Neural progenitor cell (in vitro differentiated cells): ENCODE results near the gene MYO1E. TPM values are rescaled to one million over a fixed set of nuclear protein-coding genes. Genes with fewer than 3 reads are reported as not detected.

Experiments used
- DNase-seq: peaks from one replicate; pipeline ENCODE4 v3.0.0-alpha.2; 2016; ENCODE audit warnings: low spot score
- H2AFZ ChIP-seq: fragments of 200-600 bp; sonication (generic); replicated peaks from 2 replicates; pipeline ENCODE4 v1.6.1; 2016; ENCODE audit warnings: antibody characterized with exemption
- H3F3A ChIP-seq: fragments of 200-600 bp; sonication (generic); 2 replicates; pipeline ENCODE4 v1.6.1; 2016; ENCODE audit warnings: antibody characterized with exemption, low read depth
- H3K27ac ChIP-seq: fragments of 200-600 bp; sonication (generic); 2 replicates; pipeline ENCODE4 v1.5.1; 2016; ENCODE audit warnings: mild to moderate bottlenecking
- H3K27me3 ChIP-seq: fragments of 200-600 bp; sonication (generic); 2 replicates; pipeline ENCODE4 v1.6.1; 2016; ENCODE audit warnings: mild to moderate bottlenecking, moderate library complexity
- H3K36me3 ChIP-seq: fragments of 200-600 bp; sonication (generic); 2 replicates; pipeline ENCODE4 v1.5.1; 2016
- H3K4me1 ChIP-seq: fragments of 200-600 bp; sonication (generic); 2 replicates; pipeline ENCODE4 v1.6.1; 2016; ENCODE audit warnings: mixed run types
- H3K4me2 ChIP-seq: fragments of 200-600 bp; sonication (generic); 2 replicates; pipeline ENCODE4 v1.6.1; 2016
- H3K4me3 ChIP-seq: fragments of 200-600 bp; sonication (generic); 2 replicates; pipeline ENCODE4 v1.5.1; 2016
- H3K79me2 ChIP-seq: fragments of 200-600 bp; sonication (generic); 2 replicates; pipeline ENCODE4 v1.6.1; 2016; ENCODE audit warnings: low read depth
- H3K9ac ChIP-seq: fragments of 200-600 bp; sonication (generic); 2 replicates; pipeline ENCODE4 v1.6.1; 2016
- H3K9me3 ChIP-seq: fragments of 200-600 bp; sonication (generic); 2 replicates; pipeline ENCODE4 v1.5.1; 2016; ENCODE audit warnings: low read depth
- H4K20me1 ChIP-seq: fragments of 200-600 bp; sonication (generic); 2 replicates; pipeline ENCODE4 v1.6.1; 2016; ENCODE audit warnings: low read depth
- H3K27ac Mint-ChIP-seq: 3 replicates; pipeline ENCODE4 v1.8.0; 2021; ENCODE audit warnings: mixed read lengths
- H3K27me3 Mint-ChIP-seq: 2 replicates; pipeline ENCODE4 v1.8.0; 2022; ENCODE audit warnings: low read depth, mild to moderate bottlenecking, inconsistent platforms, moderate library complexity, mixed read lengths; ENCODE audit not compliant: insufficient read depth
- H3K36me3 Mint-ChIP-seq: 3 replicates; pipeline ENCODE4 v1.8.0; 2021; ENCODE audit warnings: mixed read lengths
- H3K4me1 Mint-ChIP-seq: 3 replicates; pipeline ENCODE4 v1.8.0; 2021; ENCODE audit warnings: mixed read lengths
- H3K4me3 Mint-ChIP-seq: 3 replicates; pipeline ENCODE4 v1.8.0; 2021; ENCODE audit warnings: mild to moderate bottlenecking, moderate library complexity, mixed read lengths
- H3K9me3 Mint-ChIP-seq: 3 replicates; pipeline ENCODE4 v1.8.0; 2020; ENCODE audit warnings: mixed read lengths
- EZH2 ChIP-seq: fragments of 200-600 bp; sonication (generic); IDR thresholded peaks from 2 replicates; pipeline ENCODE4 v1.6.1; 2017; ENCODE audit warnings: antibody characterized with exemption, mild to moderate bottlenecking, moderate library complexity
- EZH2phosphoT487 ChIP-seq: fragments of 200-600 bp; sonication (generic); IDR thresholded peaks from 2 replicates; pipeline ENCODE4 v1.6.1; 2017; ENCODE audit warnings: antibody characterized with exemption
- total RNA-seq: library from RNA; depleted of rRNA; stranded (reverse); fragments of >200 nt; gene quantifications from 2 replicates; pipeline ENCODE4 v1.2.3, GENCODE V29; 2015; ENCODE audit warnings: low replicate concordance
- TF ChIP-seq, protein P1 (sequence below): fragments of 200-600 bp; sonication (generic); IDR thresholded peaks from 2 replicates; pipeline ENCODE4 v1.5.1; 2017; ENCODE audit warnings: antibody characterized with exemption, mild to moderate bottlenecking

MYO1E gene
- total RNA-seq, 1 donor from 2014 or later = 49.7 TPM

DNA sequence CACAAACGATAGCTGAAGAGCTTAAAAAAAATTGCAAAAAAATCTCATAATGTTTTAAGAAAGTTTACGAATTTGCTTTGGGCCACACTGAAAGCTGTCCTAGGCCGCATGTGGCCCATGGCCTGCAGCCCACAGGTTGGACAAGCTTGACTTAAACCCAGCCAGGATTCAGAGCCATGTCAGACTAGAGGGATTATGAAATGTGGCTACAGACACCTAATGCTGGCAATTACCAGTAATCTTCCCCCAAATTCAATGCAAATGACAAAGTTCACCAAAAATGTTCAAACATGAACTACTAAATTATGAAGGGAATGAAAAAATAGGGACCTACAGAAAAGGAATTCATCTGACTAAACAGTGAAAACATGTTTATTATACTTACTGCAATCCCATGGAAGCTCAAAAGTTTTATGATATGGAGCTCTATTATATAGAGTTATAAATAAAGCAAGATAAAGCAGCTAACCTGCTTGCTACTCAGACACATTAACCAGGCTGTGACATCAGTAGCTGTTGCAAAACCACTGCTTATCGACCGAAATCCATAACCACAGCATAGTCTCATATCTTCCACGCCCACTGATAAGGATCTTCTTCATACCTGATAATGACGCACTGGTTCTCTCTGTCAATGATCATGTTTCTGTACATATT, 116.9 kb downstream of the MYO1E start:
- Histone ChIP-seq H3K36me3 (no peaks in the 10 kb centered on the region), H3K4me3 (no peak overlapping the region), H3K79me2 (no peaks in the 10 kb centered on the region), H3K9me3 (no peaks in the 10 kb centered on the region), H4K20me1 (no peaks in the 10 kb centered on the region), H3K4me1 (peaks cover 13% of the 10 kb centered on the region), H3K27ac (no peak overlapping the region), H2AFZ (no peak overlapping the region), H3F3A (peaks cover 9% of the 10 kb centered on the region), H3K27me3 (no peaks in the 10 kb centered on the region), H3K9ac (no peak overlapping the region), H3K4me2 (no peak overlapping the region)
- peaks cover 6% of the 10 kb centered on the region for H3K4me1 Mint-ChIP-seq
- H3K36me3 Mint-ChIP-seq = no peaks in the 10 kb centered on the region
- H3K27me3 Mint-ChIP-seq = no peaks in the 10 kb centered on the region
- H3K9me3 Mint-ChIP-seq = no peaks in the 10 kb centered on the region
- no peak for DNase-seq
- H3K27ac Mint-ChIP-seq = no peak overlapping the region
- TF ChIP-seq EZH2phosphoT487 (no peak), EZH2 (no peak)
- TF ChIP-seq, protein P1, sequence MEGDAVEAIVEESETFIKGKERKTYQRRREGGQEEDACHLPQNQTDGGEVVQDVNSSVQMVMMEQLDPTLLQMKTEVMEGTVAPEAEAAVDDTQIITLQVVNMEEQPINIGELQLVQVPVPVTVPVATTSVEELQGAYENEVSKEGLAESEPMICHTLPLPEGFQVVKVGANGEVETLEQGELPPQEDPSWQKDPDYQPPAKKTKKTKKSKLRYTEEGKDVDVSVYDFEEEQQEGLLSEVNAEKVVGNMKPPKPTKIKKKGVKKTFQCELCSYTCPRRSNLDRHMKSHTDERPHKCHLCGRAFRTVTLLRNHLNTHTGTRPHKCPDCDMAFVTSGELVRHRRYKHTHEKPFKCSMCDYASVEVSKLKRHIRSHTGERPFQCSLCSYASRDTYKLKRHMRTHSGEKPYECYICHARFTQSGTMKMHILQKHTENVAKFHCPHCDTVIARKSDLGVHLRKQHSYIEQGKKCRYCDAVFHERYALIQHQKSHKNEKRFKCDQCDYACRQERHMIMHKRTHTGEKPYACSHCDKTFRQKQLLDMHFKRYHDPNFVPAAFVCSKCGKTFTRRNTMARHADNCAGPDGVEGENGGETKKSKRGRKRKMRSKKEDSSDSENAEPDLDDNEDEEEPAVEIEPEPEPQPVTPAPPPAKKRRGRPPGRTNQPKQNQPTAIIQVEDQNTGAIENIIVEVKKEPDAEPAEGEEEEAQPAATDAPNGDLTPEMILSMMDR = no peak
- H3K4me3 Mint-ChIP-seq = no peak overlapping the region

DNA sequence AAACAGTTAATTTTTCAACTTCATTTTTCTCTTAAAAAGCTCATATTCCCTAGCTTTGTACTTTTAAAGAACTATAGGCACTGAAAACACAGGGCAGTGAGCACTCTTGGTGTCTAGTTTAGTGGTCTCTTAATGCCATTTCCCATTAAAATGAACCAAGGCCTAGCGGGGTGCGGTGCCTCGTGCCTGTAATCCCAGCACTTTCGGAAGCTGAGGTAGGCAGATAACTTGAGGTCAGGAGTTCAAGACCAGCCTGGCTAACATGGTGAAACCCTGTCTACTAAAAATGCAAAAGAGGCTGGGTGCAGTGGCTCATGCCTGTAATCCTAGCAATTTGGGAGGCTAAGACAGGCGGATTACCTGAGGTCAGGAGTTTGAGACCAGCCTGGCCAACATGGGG, 120.5 kb downstream of the MYO1E start:
- H3K9me3 Mint-ChIP-seq = no peaks in the 10 kb centered on the region
- no peak overlapping the region for H3K4me3 Mint-ChIP-seq
- Histone ChIP-seq H3K79me2 (no peaks in the 10 kb centered on the region), H2AFZ (no peak overlapping the region), H3K4me1 (no peaks in the 10 kb centered on the region), H3K27ac (no peak overlapping the region), H3K9ac (no peak overlapping the region), H3F3A (no peaks in the 10 kb centered on the region), H3K4me2 (no peak overlapping the region), H4K20me1 (no peaks in the 10 kb centered on the region), H3K9me3 (no peaks in the 10 kb centered on the region), H3K36me3 (no peaks in the 10 kb centered on the region), H3K27me3 (no peaks in the 10 kb centered on the region), H3K4me3 (no peak overlapping the region)
- H3K36me3 Mint-ChIP-seq = no peaks in the 10 kb centered on the region
- peaks cover 3% of the 10 kb centered on the region for H3K4me1 Mint-ChIP-seq
- no peak overlapping the region for H3K27ac Mint-ChIP-seq
- DNase-seq = no peak
- no peaks in the 10 kb centered on the region for H3K27me3 Mint-ChIP-seq
- TF ChIP-seq EZH2phosphoT487 = no peak
- TF ChIP-seq, protein P1 = no peak
- TF ChIP-seq EZH2 = no peak

- H3K4me1 ChIP-seq = no peaks in the 10 kb centered on the region
- no peaks in the 10 kb centered on the region for H3K79me2 ChIP-seq
- DNase-seq = no peak
- H3K9me3 ChIP-seq = no peaks in the 10 kb centered on the region
- H3K4me3 ChIP-seq = no peak overlapping the region
- Mint-ChIP-seq H3K36me3 (no peaks in the 10 kb centered on the region), H3K27me3 (no peaks in the 10 kb centered on the region), H3K27ac (no peak overlapping the region), H3K4me1 (peaks cover 3% of the 10 kb centered on the region), H3K4me3 (no peak overlapping the region), H3K9me3 (no peaks in the 10 kb centered on the region)
- H4K20me1 ChIP-seq = no peaks in the 10 kb centered on the region
- no peaks in the 10 kb centered on the region for H3F3A ChIP-seq
- H3K4me2 ChIP-seq = no peak overlapping the region
- no peak for TF ChIP-seq EZH2phosphoT487
- TF ChIP-seq, protein P1 = no peak
- TF ChIP-seq EZH2 = no peak
- no peak overlapping the region for H3K9ac ChIP-seq
- no peak overlapping the region for H3K27ac ChIP-seq
- no peaks in the 10 kb centered on the region for H3K36me3 ChIP-seq
- no peaks in the 10 kb centered on the region for H3K27me3 ChIP-seq
- H2AFZ ChIP-seq = no peak overlapping the region
These were observed 121.4 kb downstream of the MYO1E start for GRCh38 chr15:59251001-59251845.
